T-helper 2 cell (primary cell): ENCODE data around the gene OSBPL2.

Experiments
- DNase-seq, 5 experiments: peaks; one replicate each; pipeline versions ENCODE4 v3.0.0 to v3.0.0-alpha.2; 2012 to 2022

The OSBPL2 gene

DNA sequence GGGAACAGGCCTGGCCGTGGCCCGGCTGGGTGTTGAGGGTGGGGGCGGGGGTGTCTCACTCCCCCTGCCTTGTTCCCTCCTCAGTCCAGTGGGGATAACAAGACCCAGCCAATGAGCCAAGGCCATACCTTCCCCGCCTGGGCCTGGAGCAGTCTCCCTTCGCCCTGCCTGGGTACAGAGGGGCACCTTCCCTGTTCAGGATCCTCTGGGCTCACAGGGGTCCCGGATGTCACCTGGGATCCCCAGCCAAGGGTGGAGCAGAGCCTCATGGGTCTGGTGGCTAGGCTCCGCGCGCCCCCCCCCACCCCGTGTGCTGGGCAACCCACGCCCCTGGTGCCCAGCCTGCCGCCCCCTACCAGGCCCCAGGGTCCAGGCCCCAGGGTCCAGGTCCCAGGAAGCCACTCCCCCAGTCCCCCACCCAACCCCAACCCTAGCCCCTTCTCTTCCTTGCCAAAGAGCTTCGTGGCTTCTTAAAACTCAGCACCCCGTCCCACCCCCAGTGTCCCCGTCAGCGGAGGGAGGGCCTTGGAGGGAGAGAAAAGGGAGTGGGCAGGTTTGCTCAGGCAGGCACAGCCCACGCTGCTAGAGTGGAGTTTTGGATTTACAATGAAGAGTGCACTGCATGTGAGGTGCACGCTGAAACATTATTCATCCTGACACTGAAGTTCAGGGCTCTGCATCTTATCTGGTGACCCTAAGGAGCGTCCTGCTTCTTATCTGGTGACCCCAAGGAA, 30.1 kb upstream of the OSBPL2 start:
- no peak for DNase-seq

DNA sequence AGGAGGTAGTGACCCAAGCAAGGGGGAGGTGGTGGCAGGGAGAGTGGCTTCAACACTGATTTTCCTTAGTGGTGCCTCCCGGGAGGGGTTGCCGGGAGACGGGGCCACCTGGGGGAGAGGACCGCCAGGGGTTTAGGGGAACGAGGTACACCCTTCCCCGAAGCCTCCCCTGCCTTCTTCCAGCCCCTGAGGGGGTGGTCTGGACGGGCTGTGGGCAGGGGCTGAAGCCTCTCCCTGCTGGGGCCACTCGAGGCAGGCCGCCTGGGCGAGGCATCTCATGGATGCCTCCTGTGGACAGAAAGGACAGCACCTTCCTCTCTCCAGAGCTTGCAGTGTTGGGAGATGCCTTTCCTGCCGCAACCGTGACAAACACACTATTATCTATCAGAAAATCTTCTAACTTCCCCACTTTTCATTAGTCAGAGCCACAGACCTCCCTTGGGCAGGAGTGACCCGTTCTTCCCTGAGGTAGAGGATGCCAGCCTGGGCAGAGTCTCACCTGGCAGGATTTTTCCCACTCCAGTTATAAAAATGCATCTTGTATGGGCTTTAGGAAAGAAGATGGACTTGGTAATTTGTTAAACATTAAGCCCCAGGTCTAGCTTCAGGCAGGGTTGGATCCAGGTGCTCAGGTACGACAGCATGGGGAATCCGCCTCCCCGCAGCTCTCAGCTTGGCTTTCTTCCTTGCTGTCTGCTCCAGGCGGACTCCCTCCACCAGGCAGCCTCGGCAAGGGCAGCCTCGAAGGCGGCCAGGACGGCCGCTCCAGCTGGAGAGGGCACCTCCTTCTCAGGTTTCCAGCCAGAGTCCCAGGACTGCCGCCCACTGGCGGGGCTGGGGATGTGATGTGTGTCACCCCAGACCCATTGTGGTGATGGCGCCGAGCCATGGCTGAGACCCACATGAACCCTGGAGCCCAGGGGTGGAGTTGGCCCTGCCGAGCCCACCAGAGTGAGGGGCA, 29.2 kb upstream of the OSBPL2 start:
- DNase-seq: no peak

DNA sequence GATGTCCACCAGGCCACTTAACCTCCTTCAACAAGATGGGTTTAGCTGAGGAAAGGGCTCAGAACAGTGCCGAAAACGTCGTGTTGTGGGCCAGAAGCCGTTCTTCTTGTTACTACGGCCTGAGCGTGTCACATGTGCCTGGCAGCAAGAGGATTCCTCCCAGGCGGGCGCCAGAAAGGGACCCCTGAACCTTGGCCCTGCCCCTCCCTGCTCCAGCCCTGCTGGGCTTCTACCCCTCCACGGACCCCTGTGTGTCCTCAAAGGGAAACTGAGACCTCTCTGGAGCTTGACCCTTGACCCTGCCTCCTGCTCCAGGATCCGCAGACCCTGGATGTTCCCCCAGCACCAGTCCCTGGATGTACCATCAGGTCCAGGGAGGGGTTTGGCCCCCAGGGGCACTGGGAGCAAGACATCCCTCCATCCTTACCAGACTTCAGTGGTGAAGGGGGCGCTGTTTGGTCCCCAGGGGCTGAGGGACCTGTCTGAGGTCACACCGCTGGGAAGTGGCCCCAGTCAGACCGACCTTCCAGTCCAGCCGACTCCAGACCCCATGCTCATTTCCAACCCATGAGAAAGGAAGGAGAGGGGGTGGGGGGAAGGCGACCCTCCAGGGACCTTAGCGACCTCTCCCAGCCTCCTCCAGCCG, 28.3 kb upstream of the OSBPL2 start:
- no peak for DNase-seq

DNA sequence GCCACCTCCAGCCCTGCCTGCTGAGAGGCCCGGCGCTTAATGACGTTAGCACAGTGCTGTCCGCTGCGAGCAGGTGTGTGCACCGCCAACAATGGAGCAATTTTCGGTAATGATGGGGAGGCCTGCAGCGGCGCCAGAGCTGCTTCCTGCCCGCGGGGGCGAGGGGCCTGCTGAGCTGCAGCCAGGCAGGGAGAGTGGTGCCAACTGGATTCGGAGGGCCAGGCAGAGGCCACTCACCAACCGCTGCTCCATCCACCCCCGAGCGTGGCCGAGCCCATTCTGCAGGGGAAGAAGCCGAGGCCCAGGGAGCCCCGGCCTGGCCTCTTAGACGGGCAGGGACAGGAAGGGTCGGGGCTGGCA, 27.8 kb upstream of the OSBPL2 start:
- DNase-seq: no peak

DNA sequence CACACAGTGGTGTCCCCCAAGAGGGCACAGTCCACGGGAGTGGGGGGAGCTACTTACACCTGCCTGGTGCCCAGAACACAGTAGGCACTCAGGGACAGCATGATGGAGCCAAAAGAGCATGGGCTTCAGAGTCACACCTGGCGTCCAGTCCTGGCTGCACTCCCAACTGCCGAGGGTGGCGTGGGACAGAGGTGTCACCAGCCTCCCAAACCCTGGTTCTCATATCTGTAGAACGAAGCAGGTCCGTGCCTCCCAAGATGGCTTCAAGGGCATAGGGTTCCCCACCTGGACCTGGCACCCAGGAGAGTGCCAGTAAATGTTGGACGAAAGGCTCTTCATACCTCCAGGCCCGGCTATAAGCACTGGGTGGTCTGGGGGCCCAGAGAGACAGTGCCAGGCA, 27.1 kb upstream of the OSBPL2 start:
- no peak for DNase-seq

DNA sequence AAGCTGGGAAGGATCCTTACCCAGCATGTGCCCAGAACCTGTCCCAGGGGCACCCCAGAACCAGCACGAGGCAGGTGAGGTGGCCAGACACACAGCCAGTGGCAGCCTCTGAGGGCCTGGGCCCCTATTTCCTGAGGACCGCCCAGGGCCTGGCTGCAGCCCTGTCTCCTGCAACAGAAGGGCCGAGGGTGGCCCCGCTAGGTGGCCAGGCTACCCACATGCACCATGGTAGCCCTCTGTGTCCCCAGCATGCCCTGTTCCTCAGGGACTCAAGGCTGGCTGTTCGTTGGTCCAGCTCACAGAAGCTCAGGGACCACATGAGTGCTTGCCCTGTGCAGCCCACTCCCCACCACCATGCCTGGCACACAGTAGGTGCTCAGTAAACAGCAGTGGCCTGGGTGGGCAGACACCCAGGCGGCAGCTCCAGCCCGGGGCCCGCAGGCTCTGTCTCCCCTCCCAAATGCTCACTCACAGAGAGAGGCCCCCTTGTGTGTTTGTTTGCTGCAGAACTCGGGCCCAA, 26.5 kb upstream of the OSBPL2 start:
- no peak for DNase-seq

DNA sequence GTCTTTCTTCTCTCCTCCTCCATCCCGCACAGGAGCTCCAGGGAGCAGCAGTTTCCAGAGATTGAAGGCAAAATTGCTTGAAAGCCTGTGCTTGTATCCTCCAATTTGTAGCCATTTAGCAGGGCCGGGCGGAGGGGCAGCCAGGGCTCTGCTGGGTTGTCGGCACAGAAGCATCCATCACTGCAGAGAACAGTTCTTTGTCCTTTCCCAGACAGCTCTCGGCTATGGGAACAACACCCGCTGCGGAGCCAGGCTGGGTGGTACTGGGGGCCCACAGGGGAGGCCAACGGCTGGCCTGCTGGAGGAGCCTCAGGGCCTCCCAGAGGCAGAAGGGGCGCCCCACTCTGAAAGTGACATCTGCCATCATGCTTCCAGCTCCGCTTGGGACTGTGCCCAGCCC, 26.0 kb upstream of the OSBPL2 start:
- DNase-seq: no peak

DNA sequence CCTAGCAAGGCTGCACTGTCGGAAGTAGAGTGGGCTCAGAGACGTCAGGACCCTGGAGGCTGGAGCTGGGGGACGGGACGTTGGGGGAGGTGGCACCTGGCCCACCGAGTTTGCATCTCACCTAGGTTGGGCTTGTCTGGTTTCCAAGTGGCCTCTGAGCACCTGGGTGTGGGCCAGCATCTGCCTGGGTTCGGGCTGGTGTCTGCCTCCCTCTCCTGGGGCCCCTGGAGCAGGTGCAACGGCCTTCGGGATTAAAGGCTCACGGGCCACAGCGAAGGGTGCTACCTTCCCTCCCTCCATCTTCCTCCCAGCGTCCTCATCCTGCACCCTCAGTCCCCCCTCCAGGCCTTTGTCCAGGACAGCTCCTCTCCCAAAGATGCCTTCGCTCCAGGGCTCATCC, 24.3 kb upstream of the OSBPL2 start:
- no peak for DNase-seq

DNA sequence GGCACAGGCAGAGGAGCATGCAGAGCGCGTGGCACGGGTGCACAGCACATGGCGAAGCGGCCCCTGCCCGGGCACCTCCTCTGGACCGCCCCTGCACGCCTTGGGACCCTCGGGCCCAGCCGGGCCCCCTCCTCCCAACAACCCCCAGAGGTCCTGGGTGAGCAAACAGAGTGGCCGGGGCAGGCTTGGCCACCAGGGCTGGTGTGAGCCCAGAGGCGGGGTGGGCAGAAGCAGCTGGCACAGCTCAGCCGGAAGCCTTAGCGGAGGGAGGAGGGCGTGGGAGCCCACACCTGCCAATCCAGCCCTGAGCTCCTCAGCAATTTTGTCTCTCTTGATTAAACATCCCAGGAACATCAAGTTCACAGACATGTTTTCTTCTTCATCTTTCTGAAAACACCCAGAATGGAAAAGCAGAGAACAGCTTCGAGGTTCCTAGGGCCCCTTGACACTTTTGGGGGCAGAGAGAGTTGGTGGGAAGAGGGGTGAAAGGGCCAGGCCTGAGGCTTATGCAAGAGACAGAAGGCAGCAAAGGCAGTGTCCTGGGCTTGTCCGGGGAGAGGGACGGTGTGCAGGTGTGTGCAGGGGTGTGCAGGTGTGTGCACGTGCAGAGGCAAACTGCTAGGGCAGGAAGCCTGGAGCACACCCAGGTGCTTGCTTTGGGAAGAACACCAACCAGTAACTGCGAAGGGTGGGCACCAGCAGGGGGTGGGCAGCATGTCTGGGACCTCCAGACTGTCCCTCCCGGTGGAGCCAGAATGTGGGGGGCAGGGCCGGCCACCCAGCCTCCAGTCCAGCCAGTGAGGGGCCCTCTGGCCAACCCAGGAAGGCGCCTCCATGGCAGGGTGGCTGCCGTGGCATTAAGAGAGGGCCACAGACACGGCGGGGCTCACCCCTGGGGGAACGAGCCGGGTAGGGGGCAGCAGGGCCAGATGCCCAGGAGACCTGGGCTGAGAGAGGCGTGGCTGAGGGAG, 23.0 kb upstream of the OSBPL2 start:
- no peak for DNase-seq

DNA sequence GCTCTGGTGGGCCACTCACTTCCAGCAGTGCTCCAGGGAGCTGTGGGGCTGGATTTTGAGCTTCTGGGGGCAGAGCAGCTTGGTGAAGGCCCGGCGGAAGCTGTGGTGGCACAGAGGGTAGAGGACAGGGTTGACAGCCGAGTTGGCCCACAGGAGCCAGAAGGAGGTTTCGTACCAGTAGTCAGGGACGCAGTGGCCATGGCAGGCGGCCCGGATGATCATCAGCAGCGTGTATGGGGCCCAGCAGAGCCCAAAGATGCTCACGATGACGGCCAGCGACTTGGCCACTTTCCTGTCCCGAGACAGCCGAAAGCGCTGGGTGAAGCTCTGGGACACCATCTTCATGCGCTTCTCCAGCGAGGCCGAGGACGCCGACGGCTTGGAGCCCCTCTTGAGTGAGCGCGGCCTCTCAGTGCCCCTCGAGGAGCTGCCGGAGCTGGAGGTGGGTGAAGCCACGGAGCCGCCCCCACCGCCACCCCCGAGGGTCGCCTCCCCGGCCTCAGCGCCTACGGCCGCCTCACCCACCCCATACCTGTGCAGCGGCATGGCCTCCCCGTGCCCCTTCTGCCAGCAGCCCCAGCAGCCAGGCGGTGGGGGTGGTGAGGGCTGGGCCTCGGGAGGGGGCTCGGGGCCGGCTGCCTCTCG, 22.2 kb upstream of the OSBPL2 start:
- no peak for DNase-seq

DNA sequence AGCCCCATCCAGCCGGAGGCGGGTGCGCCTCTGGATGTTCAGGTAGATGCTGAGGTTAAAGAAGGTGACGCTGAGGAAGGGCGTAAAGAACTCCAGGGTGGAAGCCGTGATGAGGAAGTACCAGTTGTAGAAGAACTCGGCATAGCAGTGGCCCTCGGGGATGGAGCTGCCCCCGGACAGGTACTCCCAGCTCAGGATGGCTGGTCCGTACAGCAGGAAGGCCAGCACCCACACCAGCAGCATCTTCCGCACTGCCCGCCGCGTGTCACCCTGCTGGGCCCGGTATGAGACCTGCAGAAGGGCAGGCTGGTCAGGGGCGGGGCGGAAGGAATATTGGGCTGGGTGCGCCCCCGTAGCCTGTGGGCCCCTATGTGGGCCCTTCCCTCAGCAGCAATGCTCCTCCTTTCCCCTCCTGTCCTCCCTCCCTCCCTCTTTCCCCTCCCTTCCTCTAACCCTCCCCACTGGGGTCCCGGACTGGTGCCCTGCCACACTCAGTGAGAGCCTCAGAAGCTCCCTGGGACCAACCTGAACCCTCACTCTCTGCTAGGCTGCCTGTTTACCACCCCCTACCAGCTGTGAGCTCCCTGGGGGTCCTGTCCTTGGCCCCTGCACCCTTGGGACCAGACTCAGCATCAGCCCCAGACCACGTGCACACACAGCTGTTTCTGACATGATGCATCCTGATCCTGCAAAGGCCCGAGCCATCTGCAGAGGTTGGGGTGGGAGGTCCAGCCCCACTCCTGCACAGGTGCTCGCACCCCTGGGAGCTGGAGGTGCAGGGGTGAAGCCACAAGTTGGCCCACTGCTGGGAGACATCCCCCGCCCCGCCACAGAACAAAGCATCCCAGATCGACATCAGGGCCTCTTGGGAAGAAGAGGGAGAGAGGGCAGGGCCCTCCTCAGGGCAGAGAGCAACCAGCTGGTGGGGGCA, 21.4 kb upstream of the OSBPL2 start:
- DNase-seq: no peak

DNA sequence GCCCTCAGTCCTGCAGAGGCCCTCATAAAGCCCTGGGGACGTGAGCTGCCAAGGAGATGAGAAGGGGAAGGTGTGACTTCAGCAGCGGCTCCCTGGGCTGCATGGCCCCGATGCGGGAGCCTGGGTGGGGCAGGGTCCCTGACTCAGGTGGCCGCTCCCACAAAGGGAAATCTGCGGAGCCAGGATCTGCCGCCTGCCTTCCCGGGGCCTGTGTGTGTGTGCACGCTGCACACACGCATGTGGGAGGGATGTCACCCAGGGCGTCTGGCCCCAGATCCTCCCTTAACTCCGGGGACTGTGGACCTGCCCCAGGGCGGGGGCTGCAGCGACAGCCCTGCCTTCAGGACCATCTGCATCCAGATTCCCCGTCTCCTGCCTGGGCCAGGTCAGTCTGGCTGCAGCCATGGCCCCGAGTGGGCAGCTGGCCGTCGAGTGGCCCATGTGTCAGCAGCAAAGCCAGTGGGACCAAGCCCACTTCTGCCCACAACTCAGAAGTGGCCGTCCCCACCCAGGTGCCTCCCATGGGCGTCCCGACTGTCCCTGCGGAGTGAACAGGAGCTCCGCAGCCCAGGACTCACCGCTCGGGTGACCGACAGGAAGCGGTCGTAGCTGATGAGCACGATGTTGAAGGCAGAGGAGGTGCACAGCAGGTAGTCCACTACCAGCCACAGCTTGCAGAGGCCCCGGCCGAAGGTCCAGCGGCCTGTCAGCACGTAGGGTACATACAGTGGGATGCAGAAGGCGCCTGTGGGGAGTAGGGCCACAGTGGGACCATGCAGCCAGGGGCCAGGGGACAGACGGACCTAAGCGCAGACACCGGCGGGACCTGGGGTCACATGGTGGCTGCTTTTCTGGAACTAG, 20.2 kb upstream of the OSBPL2 start:
- DNase-seq: no peak

DNA sequence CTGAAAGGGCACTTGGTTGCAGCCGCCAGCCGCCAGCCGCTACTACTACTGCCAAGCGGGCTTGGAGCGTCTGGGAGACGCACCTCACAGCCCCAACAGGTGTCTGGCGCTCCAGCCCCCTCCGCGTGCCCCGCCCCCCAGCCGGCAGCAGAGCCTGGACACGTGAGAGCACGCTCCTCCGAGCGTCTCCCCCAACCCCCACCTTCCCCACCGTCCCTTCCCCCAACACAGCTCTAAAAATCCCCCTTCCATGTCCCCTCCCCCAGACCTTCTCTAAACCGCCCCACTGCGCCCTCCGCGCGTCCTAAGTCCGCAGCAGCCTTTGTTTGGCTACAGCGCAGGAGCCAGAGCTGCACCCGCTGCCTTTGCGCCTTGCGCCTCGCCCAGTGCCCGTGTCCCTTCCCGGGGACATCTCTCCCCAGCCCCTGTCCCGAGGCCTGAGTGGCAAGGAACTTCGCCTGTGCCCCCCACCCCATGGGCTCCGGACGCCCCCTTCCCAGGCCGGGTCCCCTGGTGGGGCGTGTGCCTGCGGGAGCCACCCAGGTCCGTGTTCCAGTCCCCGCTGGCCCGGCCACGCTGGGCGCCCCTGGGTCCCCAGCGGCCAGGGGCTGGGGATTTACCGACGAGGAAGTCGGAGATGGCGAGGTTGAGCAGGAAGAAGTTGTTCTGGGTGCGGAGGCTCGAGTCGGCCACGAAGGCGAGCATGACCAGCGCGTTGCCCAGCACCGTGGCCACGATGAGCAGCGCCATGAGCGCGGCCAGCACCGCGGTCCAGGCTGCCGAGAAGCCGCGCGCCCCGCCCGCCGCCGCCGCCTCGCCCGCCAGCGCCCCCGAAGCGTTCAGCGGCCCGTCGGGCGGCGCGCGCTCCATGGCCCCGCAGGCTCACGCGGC, 19.0 kb upstream of the OSBPL2 start:
- DNase-seq: no peak

DNA sequence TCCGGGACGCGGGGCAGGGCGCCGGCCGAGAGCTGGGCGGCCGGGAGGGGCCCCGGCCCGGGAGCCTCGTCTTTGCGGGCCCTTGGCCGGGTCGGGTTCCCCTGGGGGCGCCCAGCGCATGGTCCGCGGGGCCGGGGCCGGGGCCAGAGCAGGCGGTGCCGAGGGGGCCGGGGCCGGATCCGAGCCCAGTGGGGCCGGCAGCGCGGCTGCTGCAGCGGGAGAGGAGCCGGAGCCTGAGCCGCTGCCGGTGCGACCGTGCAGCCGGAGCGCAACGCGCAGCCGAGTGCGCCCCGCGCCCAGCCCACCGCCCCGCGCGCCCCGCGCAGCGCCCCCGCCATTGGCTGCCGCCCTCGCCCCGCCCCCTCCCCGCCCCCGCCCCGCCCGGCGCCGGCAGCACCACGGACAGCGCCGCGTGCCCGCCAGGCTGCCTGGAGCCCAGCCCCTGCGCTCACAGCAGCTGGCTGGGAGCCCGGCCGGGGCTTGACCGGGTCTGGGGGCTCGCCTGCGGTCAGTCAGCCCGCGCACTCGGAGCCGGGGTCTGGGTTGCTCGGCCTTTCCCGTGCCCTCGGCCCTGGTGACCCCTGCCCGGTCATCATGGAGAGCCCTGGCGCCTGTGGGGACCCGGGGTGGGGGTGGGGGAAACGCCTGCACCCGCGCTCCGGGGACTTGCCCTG, 18.2 kb upstream of the OSBPL2 start, which contains the start of gene HRH3:
Gene HRH3, minus strand, starts transcription at position 287 of the 674 bp plus-strand sequence. CDS start 308 bp downstream, outside the sequence.
- DNase-seq: peak in 3 of 5 experiments; percentile 25 to 37 (median 34)

DNA sequence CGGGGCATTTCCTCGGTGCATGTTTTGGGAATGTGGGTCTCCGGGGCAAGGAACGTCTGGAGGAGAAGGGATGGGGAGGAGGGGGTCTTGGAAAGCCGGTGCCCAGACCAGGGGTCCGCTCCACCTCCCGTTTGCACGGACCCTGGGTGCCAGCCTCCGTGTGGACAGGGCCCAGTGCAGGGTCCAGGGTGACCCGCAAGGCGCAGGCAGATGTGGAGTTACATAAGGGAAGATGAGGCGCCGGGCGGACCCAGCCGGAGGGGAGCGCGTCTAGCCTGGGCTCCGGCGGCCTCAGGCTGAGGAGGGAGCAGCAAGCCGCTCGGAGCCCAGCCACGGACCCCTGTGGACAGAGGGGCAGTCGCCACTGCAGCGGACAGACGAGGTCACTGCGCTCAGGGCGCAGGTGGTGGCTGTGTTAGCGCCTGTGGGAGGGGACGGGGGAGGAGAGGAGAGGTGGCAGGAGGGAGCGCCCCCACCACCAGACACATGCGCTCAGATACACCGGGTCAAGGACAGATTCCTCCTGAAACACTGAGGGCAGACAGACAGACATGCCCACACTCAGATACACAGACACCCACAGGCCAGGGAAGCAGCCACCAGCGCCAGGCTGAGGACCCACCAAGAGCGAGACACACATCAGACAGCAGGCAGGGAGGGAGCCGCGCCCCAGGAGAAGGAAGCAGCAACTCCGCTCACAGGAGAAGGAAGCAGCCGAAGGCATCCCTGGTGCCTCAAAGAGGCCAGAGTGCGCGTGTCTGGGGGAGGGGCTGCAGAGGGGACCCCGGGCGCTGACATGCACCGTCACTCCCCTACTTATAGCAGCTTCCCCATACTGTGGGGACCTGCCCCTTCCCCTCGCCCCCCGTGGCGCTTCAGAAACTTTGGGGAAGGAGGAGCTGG, 17.4 kb upstream of the OSBPL2 start:
- DNase-seq: no peak

DNA sequence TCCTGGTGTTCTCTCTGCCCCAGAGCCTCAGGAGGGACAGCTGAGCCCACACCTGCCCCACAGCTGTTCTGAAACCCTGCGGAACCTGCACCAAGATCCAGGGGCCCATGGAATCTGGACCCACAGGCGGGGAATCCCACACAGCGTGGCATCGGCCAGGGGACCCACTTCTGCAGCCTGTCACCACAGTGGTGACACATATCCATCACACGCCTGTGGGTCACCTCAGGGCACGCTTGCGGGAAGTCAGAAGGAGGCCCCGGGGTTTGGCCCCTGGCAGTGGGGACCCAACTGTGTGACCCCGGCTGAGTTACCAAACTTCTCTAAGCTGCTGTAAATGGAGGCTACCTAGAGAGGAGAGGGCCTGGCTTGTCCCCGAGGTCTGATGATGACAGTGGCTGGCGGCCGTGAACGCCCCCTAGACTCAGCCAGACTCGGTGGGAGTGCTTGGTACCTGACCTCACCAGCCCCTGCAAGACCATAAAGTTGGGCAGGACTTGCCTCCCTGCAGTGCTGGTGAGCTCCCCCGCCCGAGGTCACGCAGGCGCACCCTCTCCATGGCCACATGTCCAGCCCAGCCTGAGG, 16.0 kb upstream of the OSBPL2 start:
- no peak for DNase-seq
